SK-N-SH (cell line): ENCODE results near the gene CEBPZ.

Experiments
- GABPA ChIP-seq: IDR thresholded peaks from 2 replicates; pipeline ENCODE4 v1.4.0; 2012; ENCODE audit warnings: low read depth, mild to moderate bottlenecking
- MXI1 ChIP-seq: IDR thresholded peaks from 2 replicates; pipeline ENCODE4 v1.6.1; 2012; ENCODE audit warnings: mild to moderate bottlenecking, low read depth, low read length, improper control_type of control experiment
- NRF1 ChIP-seq: IDR thresholded peaks from 2 replicates; pipeline ENCODE4 v1.6.1; 2012; ENCODE audit warnings: low read depth, mild to moderate bottlenecking, low read length
- RAD21 ChIP-seq: IDR thresholded peaks from 2 replicates; pipeline ENCODE4 v1.6.1; 2012; ENCODE audit warnings: mild to moderate bottlenecking, low read length
- TEAD4 ChIP-seq: IDR thresholded peaks from 2 replicates; pipeline ENCODE4 v1.4.0; 2012; ENCODE audit warnings: mild to moderate bottlenecking, borderline replicate concordance; ENCODE audit not compliant: insufficient read depth

DNA sequence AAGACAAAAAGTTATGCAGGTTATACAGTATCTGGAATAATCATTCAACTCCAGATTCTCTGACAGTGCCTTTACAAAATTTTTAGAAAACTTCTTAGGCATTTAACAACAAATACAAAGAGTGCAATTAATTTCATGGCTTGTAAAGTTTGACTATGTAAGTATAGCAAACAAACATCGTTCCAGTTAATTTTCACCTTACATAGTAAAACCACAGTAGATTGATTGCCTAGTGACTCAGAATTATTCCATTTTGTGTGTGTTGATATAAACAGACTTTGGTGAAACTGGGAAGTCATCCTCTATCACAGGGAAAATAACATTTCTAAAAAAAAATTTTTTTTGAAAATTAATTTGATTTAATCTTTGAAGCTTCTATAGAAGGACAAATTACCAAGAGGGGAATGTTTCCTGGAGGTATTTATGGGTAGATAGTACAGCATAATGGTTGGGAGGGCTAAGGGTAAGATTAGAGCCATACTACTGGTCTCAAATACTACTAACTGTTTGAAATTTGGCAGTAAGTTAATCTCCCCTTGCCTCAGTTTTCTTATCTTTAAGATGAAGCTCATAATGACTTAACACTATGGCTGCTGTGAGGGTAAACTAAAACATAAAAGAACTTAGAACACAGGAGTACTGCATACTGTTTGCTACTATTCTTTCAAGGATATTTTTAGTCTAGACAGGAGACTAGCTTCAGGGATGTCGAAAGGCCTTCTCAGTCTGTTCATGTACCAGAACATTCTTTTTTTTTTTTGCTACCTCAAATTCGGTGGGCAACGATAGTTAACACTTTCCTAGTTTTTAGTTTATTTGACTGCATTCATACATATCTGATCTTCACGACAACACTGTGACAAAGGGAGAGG lies 19.7 kb upstream of the CEBPZ start:
- no peak for TF ChIP-seq MXI1
- TF ChIP-seq GABPA, result no peak
- no peak for TF ChIP-seq NRF1
- no peak for TF ChIP-seq RAD21
- TF ChIP-seq TEAD4, result no peak
